GM12874 (cell line): ENCODE data around the gene TP73.

Experiments
- CTCF ChIP-seq: IDR thresholded peaks from 2 replicates; pipeline ENCODE4 v1.5.1; 2011; ENCODE audit warnings: low read depth, mild to moderate bottlenecking, control low read depth, low read length, moderate library complexity; ENCODE audit not compliant: insufficient read depth

TP73 gene

GRCh38 chr1:3707298-3707938 is 55.1 kb downstream of the TP73 start:
- TF ChIP-seq CTCF: no peak

GRCh38 chr1:3707939-3708328 is 55.6 kb downstream of the TP73 start:
- TF ChIP-seq CTCF: no peak

DNA sequence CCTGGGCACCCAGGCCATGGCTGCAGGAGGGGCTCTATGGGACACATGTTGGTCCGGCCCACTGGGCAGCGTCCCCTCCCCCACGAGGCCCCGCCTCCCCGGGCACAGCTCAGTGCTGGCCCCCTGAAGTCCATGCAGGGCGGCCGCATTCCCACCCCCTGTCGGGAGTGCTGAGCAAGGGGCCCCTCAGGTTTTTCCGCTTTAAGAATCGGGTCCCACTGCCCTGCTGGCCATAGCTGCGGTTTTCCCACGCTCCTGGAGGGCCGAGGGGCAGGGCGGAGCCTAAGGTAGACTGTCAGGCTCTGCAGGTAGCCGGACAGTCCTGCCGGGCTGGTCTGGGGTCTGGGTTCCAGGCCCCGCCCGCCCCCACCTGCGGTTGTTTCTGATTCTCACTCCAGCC is 56.5 kb downstream of the TP73 start:
- no peak for TF ChIP-seq CTCF

DNA sequence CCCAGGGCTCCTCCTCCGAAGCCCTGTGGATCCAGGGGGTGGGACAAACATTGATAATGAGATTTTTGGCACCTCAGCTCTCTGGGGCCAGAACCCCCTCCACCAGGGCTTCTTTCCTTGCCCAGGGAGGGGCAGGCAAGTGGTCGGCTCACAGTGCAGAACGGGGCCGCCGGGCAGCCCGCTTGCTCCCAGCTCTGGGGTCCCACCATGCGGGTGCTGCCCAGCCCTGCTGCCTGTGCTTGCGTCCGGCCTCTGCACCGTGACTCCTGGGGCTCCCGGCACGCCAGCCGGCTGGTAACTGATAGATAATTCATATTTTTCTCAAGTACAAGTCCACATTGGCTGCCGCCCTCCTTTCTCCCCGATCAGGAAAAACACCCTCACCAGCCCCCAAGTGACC is 57.9 kb downstream of the TP73 start:
- no peak for TF ChIP-seq CTCF

GRCh38 chr1:3711381-3711779 is 59.1 kb downstream of the TP73 start:
- TF ChIP-seq CTCF: no peak

DNA sequence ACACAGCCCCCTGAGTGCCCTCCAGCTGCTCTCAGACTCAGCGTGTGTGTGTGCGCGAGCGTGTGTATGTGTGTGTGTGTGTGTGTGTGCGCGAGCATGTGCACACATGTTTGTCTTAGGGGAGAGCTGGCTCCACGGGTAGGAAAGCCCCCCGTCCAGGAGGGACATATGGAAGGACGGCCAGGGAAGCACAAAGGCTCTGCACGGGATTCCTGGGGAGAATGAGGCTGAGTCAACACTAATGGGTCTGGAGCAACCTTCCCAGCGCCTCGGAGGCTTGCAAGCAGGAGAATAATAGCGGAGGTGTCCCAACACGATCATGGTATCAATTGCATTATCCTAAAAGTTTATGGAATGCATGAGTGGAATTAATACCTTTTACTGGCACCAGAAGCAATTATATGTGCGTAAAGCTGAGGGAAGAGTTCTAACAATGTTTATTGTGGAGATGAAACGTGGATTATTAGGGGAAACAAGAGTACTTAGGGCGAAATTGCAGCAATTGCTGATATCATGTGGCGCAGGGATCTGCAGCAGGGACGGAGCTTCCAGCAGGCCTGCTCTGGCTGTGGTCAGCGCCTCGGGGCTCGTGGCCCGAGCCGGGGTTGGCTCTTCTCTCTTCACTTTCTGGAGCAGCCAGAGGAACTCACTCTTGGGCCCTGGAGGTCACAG is 59.6 kb downstream of the TP73 start:
- no peak for TF ChIP-seq CTCF

DNA sequence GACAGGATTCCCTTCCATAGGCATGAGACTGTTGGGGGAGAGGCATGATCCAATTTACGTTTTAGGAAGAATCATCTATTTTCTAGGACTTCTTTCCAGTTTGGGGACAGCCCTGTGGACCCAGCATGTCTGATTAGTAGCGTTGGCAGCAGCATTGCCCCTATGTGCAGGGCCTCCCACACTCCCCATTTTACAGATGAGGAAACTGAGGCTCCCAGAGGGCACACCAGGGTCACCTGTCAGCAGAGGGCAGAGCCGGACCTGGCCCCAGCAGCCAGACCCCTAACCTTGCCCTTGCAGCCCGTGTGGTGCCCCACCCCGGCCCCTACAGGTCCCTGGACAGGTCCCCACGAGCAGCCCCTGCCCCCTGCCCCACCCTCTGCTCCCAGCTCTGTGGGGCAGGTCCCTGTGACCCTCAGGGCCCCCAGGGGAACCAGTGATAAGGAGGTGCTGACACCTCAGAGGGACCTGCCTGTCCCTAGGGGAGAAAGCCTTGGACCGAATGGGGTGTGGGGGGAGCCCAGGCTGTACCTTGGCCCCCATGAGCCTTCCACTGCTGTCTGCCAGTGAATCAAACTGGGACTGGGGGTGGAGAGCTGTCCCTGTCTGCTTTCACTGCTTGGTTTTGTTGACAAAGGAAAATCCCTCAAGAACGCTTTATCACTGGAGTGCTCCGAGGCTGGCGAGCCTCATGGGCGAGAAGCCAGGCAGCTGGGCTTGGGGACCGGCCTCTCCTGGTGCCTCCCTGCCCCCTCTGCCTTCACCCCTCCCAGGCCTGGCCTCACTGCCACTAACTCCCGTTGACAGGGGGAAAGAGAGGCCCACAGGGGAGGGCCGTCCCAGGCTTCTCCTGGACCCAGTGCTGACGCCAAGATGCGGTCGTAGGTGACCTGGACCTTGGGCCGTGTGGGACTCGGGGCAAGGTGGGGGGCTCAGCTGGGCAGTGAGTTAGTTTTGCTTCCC is 60.5 kb downstream of the TP73 start:
- no peak for TF ChIP-seq CTCF
